ENCODE results near the gene PKP4.

PKP4 gene

DNA sequence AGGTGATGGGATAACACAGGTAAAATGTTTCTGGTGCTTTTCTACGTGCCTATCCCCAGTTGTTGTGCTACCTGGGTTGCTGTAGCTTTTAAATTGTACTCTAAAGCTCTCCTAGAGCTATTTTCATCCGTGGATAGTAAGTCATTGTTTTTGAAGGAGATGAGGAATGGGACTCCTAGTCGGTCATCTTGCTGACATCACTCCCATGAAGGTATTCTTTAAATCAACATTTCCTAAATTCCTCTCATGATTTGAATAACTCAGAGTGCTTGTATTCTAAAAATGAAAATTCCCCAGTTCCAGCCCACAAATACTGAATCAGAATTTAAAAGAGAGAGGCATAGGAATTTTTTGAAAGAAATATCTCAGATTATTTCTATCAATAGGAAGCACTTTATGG lies 44.5 kb upstream of the PKP4 start:
- TF ChIP-seq POLR2AphosphoS5 (IDR thresholded peaks at IDR 0.05; ENCODE audit: low read depth, low read length) (no peak), TAF1 (IDR thresholded peaks at IDR 0.05; ENCODE audit: borderline replicate concordance, insufficient read depth, low read length) (no peak), FOXP2 (optimal IDR thresholded peaks at IDR 0.05; ENCODE audit: borderline replicate concordance, extremely low read depth, extremely low read length, insufficient read depth) (no peak), SIN3A (IDR thresholded peaks at IDR 0.05; ENCODE audit: borderline replicate concordance, insufficient read depth, low read length) (no peak), REST (IDR thresholded peaks at IDR 0.05; ENCODE audit: insufficient read depth in 1 of 2, low read depth in 2 of 2, low read length in 2 of 2) (no peak)

DNA sequence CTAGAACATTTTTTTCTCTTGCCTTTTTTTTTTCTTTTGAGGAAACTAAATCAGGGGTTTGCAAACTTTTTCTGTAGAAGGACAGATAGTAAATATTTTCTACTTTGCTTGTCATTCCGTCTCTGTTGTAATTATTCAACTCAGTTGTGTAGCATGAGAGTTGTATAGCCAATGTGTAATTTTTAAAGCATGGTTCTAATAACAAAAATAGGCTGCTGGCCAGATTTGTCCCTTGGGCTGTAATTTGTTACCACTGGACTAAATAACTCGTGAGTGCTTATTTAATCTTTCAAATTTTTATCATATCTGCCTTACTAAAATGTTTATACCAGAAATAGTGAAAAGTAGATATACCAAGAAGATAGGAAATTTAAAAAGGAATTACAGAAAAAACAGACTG lies 43.2 kb upstream of the PKP4 start:
- TF ChIP-seq TAF1 (IDR thresholded peaks at IDR 0.05; ENCODE audit: borderline replicate concordance, insufficient read depth, low read length) (no peak), POLR2AphosphoS5 (IDR thresholded peaks at IDR 0.05; ENCODE audit: low read depth, low read length) (no peak), SIN3A (IDR thresholded peaks at IDR 0.05; ENCODE audit: borderline replicate concordance, insufficient read depth, low read length) (no peak), FOXP2 (optimal IDR thresholded peaks at IDR 0.05; ENCODE audit: borderline replicate concordance, extremely low read depth, extremely low read length, insufficient read depth) (no peak), REST (IDR thresholded peaks at IDR 0.05; ENCODE audit: insufficient read depth in 1 of 2, low read depth in 2 of 2, low read length in 2 of 2) (no peak)

DNA sequence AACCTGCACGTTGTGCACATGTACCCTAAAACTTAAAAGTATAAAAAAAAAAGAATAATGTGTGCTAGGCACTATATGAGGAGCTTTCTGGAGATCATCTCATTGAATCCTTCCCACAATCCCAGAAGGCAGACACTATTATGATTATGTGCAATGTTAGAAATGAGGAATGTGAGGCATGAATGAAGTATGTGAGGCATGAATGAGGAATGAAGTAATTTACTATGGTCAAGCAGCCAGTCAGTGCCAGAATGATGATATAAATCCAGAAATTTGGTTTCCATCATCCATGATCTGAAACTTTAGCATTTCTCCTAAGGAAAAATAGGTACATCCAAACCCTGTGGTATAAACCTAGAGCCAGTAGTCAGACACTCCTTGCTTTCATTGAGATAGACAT lies 42.2 kb upstream of the PKP4 start:
- TF ChIP-seq SIN3A (IDR thresholded peaks at IDR 0.05; ENCODE audit: borderline replicate concordance, insufficient read depth, low read length): no peak
- no peak for TF ChIP-seq POLR2AphosphoS5 (IDR thresholded peaks at IDR 0.05; ENCODE audit: low read depth, low read length)
- no peak for TF ChIP-seq REST (IDR thresholded peaks at IDR 0.05; ENCODE audit: insufficient read depth in 1 of 2, low read depth in 2 of 2, low read length in 2 of 2)
- no peak for TF ChIP-seq TAF1 (IDR thresholded peaks at IDR 0.05; ENCODE audit: borderline replicate concordance, insufficient read depth, low read length)
- no peak for TF ChIP-seq FOXP2 (optimal IDR thresholded peaks at IDR 0.05; ENCODE audit: borderline replicate concordance, extremely low read depth, extremely low read length, insufficient read depth)

DNA sequence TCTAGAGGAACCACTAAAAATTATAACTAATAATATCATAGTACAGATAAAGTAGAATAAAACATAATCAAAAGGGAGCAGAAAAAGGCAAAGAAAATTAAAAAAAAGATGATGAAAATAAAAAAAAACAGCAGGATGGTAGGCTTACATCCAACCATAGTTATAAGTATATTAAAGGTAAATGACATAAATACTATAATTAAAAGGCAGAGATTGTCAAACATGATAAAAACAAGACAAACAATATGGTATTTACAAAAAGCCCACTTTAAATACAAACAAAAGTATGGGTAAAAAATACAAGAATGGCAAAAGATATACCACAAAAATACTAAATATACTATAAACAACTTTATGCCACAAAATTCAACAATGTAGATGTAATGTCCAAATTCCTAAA lies 24.6 kb upstream of the PKP4 start:
- TF ChIP-seq REST (IDR thresholded peaks at IDR 0.05; ENCODE audit: insufficient read depth in 1 of 2, low read depth in 2 of 2, low read length in 2 of 2) (no peak), TAF1 (IDR thresholded peaks at IDR 0.05; ENCODE audit: borderline replicate concordance, insufficient read depth, low read length) (no peak), POLR2AphosphoS5 (IDR thresholded peaks at IDR 0.05; ENCODE audit: low read depth, low read length) (no peak), SIN3A (IDR thresholded peaks at IDR 0.05; ENCODE audit: borderline replicate concordance, insufficient read depth, low read length) (no peak), FOXP2 (optimal IDR thresholded peaks at IDR 0.05; ENCODE audit: borderline replicate concordance, extremely low read depth, extremely low read length, insufficient read depth) (no peak)

GRCh38 chr2:158443606-158444005 lies 13.1 kb upstream of the PKP4 start:
- no peak for TF ChIP-seq SIN3A (IDR thresholded peaks at IDR 0.05; ENCODE audit: borderline replicate concordance, insufficient read depth, low read length)
- no peak for TF ChIP-seq POLR2AphosphoS5 (IDR thresholded peaks at IDR 0.05; ENCODE audit: low read depth, low read length)
- no peak for TF ChIP-seq TAF1 (IDR thresholded peaks at IDR 0.05; ENCODE audit: borderline replicate concordance, insufficient read depth, low read length)
- no peak for TF ChIP-seq FOXP2 (optimal IDR thresholded peaks at IDR 0.05; ENCODE audit: borderline replicate concordance, extremely low read depth, extremely low read length, insufficient read depth)
- no peak for TF ChIP-seq REST (IDR thresholded peaks at IDR 0.05; ENCODE audit: insufficient read depth in 1 of 2, low read depth in 2 of 2, low read length in 2 of 2)
